Progenitor cell of endocrine pancreas (in vitro differentiated cells): ENCODE data around the gene ZC3H10. TPM values are rescaled to one million over a fixed set of nuclear protein-coding genes. Genes with fewer than 3 reads are reported as not detected.
"Not testable (repeated sequence)": the region's sequence is repeated elsewhere in the genome, so short reads cannot be mapped to it uniquely, and the experiment has no call there.

Experiments
- DNase-seq: peaks from one replicate; pipeline ENCODE4 v3.0.0; 2021; ENCODE audit warnings: low spot score; ENCODE audit not compliant: unreplicated experiment
- H3K27ac Mint-ChIP-seq: 2 replicates; pipeline ENCODE4 v1.8.0; 2021; ENCODE audit warnings: mild to moderate bottlenecking, moderate library complexity, mixed read lengths
- H3K27me3 Mint-ChIP-seq: 2 replicates; pipeline ENCODE4 v1.8.0; 2021; ENCODE audit warnings: mixed read lengths
- H3K36me3 Mint-ChIP-seq: 2 replicates; pipeline ENCODE4 v1.8.0; 2022; ENCODE audit warnings: mixed read lengths; ENCODE audit not compliant: insufficient read depth
- H3K4me1 Mint-ChIP-seq: 2 replicates; pipeline ENCODE4 v1.8.0; 2021; ENCODE audit warnings: low read depth, mixed read lengths
- H3K4me3 Mint-ChIP-seq: 2 replicates; pipeline ENCODE4 v1.8.0; 2021; ENCODE audit warnings: low read depth, mild to moderate bottlenecking, moderate library complexity, mixed read lengths
- H3K9me3 Mint-ChIP-seq: 2 replicates; pipeline ENCODE4 v1.8.0; 2021; ENCODE audit warnings: low read depth, mixed read lengths
- total RNA-seq: library from RNA; stranded (reverse); gene quantifications from 2 replicates; pipeline ENCODE4 v1.2.1, GENCODE V29; 2021
- TF ChIP-seq, protein P1 (sequence below): fragments of 200-600 bp; sonication (generic); IDR thresholded peaks from one replicate; pipeline ENCODE4 v1.5.0; 2021; ENCODE audit warnings: antibody characterized with exemption, mild to moderate bottlenecking; ENCODE audit not compliant: unreplicated experiment

The ZC3H10 gene
- total RNA-seq, 1 donor from 2014 or later: 13.8 TPM

DNA sequence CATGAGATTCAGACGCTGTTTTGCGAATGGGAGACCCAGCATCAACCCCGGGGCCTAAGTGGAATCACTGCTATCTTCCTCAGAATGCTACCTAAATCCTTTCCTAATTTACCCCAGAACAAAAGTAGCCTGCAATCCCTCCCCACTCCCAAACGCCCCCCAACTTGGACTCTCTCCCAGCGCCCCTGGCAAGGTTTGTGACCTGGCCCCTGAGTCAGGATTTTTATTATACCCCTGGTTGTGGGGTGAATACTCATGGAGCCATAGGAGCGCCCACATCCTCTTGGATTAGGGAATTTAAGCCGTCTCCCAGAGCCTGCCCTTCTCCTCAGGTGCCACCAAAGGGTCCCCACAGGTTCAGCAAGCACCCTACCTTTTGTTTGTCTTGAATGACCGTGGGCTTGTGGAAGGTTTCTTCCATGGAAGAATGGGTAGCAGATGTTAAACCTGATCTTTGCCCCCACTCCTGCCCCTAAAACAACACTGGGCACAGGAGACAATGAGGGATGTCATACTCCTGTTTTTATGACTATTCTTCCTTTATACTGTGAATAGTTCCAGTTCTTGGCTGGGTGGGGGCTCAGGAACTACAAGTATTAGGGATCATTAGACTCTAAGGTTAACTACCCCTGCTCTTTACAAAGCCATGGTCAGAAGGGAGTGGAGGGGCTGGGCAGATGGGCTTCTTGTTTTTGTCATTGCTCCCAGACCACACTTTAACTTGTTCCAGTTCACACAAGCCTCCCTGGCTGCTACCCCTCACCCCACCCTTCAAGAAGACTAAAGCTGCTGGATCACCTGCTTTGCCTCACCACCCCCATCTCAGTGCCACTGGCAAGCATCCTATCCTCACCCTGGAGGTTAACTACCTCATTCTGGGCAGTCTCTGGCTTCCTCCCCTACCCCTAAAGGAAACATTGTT is 35.0 kb downstream of the ZC3H10 start:
- H3K9me3 Mint-ChIP-seq: no peaks in the 10 kb centered on the region
- peak overlapping the region; percentile 97 for H3K27ac Mint-ChIP-seq
- H3K36me3 Mint-ChIP-seq: peaks cover 10% of the 10 kb centered on the region
- no peaks in the 10 kb centered on the region for H3K27me3 Mint-ChIP-seq
- peaks cover 22% of the 10 kb centered on the region for H3K4me1 Mint-ChIP-seq
- no peak for DNase-seq
- peak overlapping the region; percentile 94 for H3K4me3 Mint-ChIP-seq
- TF ChIP-seq, protein P1, sequence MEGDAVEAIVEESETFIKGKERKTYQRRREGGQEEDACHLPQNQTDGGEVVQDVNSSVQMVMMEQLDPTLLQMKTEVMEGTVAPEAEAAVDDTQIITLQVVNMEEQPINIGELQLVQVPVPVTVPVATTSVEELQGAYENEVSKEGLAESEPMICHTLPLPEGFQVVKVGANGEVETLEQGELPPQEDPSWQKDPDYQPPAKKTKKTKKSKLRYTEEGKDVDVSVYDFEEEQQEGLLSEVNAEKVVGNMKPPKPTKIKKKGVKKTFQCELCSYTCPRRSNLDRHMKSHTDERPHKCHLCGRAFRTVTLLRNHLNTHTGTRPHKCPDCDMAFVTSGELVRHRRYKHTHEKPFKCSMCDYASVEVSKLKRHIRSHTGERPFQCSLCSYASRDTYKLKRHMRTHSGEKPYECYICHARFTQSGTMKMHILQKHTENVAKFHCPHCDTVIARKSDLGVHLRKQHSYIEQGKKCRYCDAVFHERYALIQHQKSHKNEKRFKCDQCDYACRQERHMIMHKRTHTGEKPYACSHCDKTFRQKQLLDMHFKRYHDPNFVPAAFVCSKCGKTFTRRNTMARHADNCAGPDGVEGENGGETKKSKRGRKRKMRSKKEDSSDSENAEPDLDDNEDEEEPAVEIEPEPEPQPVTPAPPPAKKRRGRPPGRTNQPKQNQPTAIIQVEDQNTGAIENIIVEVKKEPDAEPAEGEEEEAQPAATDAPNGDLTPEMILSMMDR: no peak

DNA sequence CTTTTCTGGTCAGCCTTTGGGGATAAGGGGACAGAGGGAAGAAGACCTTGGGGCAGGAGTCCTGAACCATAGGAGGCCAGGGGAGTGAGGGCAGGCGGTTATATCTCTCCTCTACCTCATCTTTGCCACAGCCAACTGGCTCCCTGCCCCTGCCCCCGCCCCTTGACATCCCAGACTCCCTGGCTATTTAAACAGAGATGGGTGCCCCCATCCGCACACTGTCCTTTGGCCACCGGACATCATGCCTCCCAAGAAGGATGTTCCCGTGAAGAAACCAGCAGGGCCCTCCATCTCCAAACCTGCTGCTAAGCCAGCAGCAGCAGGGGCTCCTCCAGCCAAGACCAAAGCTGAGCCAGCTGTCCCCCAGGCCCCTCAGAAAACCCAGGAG is 35.6 kb downstream of the ZC3H10 start:
- H3K9me3 Mint-ChIP-seq: no peaks in the 10 kb centered on the region
- peaks cover 12% of the 10 kb centered on the region for H3K36me3 Mint-ChIP-seq
- peak overlapping the region; percentile 94 for H3K4me3 Mint-ChIP-seq

DNA sequence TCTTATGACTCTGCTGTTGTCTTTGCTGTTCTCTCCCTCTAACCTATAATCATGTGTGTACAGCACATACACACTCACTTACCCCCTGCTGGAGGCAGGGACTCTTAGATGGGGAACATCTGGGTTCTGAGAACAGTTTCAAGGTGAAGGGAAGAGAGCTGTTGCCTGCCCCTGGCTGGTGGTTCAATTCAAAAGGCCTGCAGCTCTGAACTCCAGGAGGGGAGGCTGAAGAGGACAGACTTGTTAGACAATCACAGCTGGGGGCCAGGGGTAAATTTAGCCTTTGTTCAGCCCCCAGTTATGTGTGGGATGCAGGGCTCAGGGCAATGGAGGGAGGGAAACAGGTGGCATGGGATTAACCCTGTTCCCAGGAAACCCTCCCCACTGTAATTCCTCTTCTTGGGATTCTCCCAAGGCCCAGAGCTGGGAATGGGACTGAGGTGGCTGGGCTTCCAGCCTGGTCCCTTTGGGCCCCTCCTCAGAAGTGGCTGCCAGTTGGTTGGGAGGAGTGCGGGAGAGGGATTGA is 36.2 kb downstream of the ZC3H10 start:
- peaks cover 26% of the 10 kb centered on the region for H3K4me1 Mint-ChIP-seq
- no peak overlapping the region for H3K4me3 Mint-ChIP-seq
- peaks cover 16% of the 10 kb centered on the region for H3K36me3 Mint-ChIP-seq
- TF ChIP-seq, protein P1: no peak
- no peaks in the 10 kb centered on the region for H3K27me3 Mint-ChIP-seq
- no peak for DNase-seq
- H3K27ac Mint-ChIP-seq: no peak overlapping the region
- no peaks in the 10 kb centered on the region for H3K9me3 Mint-ChIP-seq

More for the DNA sequence above, 35.6 kb downstream of the ZC3H10 start:
- TF ChIP-seq, protein P1: no peak
- H3K4me1 Mint-ChIP-seq: peaks cover 22% of the 10 kb centered on the region
- H3K27me3 Mint-ChIP-seq: no peaks in the 10 kb centered on the region
- no peak for DNase-seq
- no peak overlapping the region for H3K27ac Mint-ChIP-seq

DNA sequence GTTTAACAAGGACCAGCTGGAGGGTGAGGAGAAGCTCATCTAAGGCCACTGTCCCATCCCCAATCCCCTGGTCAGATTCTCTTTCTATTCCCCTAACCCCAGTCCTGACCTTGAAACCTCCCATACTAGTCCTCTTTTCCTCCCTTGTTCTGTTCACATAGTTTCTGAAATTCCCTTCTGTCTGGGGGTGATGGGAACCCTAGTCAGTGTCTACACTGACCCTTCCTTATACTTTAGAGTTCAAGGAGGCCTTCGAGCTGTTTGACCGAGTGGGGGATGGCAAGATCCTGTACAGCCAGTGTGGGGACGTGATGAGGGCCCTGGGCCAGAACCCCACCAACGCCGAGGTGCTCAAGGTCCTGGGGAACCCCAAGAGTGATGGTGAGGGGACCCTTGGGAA is 36.8 kb downstream of the ZC3H10 start:
- Mint-ChIP-seq H3K4me1 (peaks cover 31% of the 10 kb centered on the region), H3K4me3 (no peak overlapping the region), H3K27ac (no peak overlapping the region), H3K27me3 (no peaks in the 10 kb centered on the region), H3K36me3 (peaks cover 19% of the 10 kb centered on the region), H3K9me3 (no peaks in the 10 kb centered on the region)
- DNase-seq: no peak
- TF ChIP-seq, protein P1: no peak

DNA sequence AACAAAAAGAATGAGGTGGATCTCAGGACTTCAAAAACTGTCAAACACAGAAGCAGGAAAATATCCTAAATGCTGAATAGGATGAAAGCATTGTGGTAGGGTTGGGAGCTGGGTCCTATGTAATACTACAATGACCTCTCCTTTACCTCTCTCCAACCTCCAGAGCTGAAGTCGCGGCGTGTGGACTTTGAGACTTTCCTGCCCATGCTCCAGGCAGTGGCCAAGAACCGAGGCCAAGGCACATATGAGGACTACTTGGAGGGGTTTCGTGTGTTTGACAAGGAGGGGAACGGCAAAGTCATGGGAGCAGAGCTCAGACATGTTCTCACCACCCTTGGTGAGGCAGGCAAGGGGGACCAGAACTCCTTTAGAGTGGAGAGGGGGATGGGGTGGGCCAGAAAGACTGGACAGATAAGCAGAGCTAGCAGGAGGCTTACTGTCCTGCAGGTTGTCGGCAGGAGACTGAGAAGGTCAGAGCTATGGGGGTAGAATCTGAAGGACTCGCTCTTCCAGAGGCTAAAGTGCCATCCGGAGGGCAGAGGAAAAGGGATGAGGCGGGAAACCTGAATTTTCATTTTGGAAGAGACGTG is 37.3 kb downstream of the ZC3H10 start:
- peaks cover 36% of the 10 kb centered on the region for H3K4me1 Mint-ChIP-seq
- H3K9me3 Mint-ChIP-seq: no peaks in the 10 kb centered on the region
- peaks cover 24% of the 10 kb centered on the region for H3K36me3 Mint-ChIP-seq
- TF ChIP-seq, protein P1: no peak
- H3K27me3 Mint-ChIP-seq: no peaks in the 10 kb centered on the region
- peak overlapping the region; percentile 84 for H3K27ac Mint-ChIP-seq
- DNase-seq: no peak
- peak overlapping the region; percentile 50 for H3K4me3 Mint-ChIP-seq

DNA sequence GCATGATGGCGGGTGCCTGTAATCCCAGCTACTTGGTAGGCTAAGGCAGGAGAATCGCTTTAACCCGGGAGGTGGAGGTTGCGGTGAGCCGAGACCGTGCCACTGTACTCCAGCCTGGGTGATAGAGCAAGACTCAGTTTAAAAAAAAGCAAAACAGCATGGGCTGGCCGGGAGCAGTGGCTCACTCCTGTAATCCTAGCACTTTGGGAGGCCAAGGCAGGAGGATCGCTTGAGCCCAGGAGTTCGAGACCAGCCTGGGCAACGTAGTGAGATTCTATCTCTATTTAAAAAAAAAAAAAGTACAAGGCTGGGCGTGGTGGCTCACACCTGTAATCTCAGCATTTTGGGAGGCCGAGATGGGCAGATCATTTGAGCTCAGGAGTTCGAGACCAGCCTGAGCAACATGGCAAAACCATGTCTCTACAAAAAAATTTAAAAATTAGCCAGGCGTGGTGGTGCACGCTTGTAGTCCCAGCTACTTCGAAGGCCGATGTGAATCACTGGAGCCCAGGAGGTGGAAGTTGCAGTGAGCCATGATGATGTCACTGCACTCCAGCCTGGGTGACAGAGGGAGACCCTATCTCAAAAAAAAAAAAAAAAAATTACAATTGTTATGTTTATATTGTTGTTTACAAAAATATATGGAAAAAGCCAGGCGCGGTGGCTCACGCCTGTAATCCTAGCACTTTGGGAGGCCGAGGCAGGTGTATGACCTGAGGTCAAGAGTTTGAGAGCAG is 38.6 kb downstream of the ZC3H10 start:
- Mint-ChIP-seq H3K4me1 (peaks cover 41% of the 10 kb centered on the region), H3K27ac (peak overlapping the region; percentile 99), H3K36me3 (peaks cover 27% of the 10 kb centered on the region), H3K4me3 (peak overlapping the region; percentile 94)
- not testable (repeated sequence) for DNase-seq, H3K27me3 Mint-ChIP-seq, H3K9me3 Mint-ChIP-seq
